Neural cell (in vitro differentiated cells): ENCODE measurements around the gene DPAGT1. TPM values are rescaled to one million over a fixed set of nuclear protein-coding genes. Genes with fewer than 3 reads are reported as not detected.
"Not testable (repeated sequence)": the region's sequence is repeated elsewhere in the genome, so short reads cannot be mapped to it uniquely, and the experiment has no call there.

Experiments
- H2AFZ ChIP-seq: fragments of 200-600, 300-800 bp; sonication (generic), shearing (Covaris generic); 2 replicates; pipeline ENCODE4 v1.6.0; 2014; ENCODE audit warnings: low read depth, mild to moderate bottlenecking, antibody characterized with exemption, low read length, moderate library complexity
- H3F3A ChIP-seq: fragments of 200-600 bp; shearing (Covaris generic); 2 replicates; pipeline ENCODE4 v1.6.1; 2016; ENCODE audit warnings: mild to moderate bottlenecking, moderate library complexity, mixed read lengths, antibody characterized with exemption, low read length; ENCODE audit not compliant: insufficient read depth, poor library complexity, severe bottlenecking
- H3K27ac ChIP-seq: fragments of 200-600, 300-800 bp; sonication (generic), shearing (Covaris generic); 2 replicates; pipeline ENCODE4 v1.5.1; 2014; ENCODE audit warnings: mild to moderate bottlenecking, low read length, moderate library complexity
- H3K27me3 ChIP-seq: fragments of 300-800, 200-600 bp; sonication (generic), shearing (Covaris generic); 2 replicates; pipeline ENCODE4 v1.6.0; 2014; ENCODE audit warnings: mild to moderate bottlenecking, low read depth, low read length, moderate library complexity; ENCODE audit not compliant: insufficient read depth
- H3K36me3 ChIP-seq: fragments of 300-800, 200-600 bp; sonication (generic), shearing (Covaris generic); 2 replicates; pipeline ENCODE4 v1.5.1; 2014; ENCODE audit warnings: mild to moderate bottlenecking, antibody characterized with exemption, low read length, moderate library complexity; ENCODE audit not compliant: insufficient read depth
- H3K4me2 ChIP-seq: fragments of 300-800, 200-600 bp; sonication (generic), shearing (Covaris generic); 2 replicates; pipeline ENCODE4 v1.6.0; 2014; ENCODE audit warnings: mild to moderate bottlenecking, low read length
- H3K4me3 ChIP-seq: fragments of 300-800, 200-600 bp; sonication (generic), shearing (Covaris generic); 2 replicates; pipeline ENCODE4 v1.5.1; 2014; ENCODE audit warnings: mild to moderate bottlenecking, low read length, moderate library complexity
- H3K79me2 ChIP-seq: fragments of 200-600 bp; shearing (Covaris generic); replicated peaks from 2 replicates; pipeline ENCODE4 v1.6.0; 2014; ENCODE audit warnings: mild to moderate bottlenecking, low read length, moderate library complexity; ENCODE audit not compliant: insufficient read depth
- H3K9ac ChIP-seq: fragments of 300-800, 200-600 bp; sonication (generic), shearing (Covaris generic); 2 replicates; pipeline ENCODE4 v1.6.1; 2016; ENCODE audit warnings: mild to moderate bottlenecking, low read length, mixed read lengths
- H3K9me2 ChIP-seq: fragments of 200-600 bp; shearing (Covaris generic); 2 replicates; pipeline ENCODE4 v1.6.1; 2016; ENCODE audit warnings: mild to moderate bottlenecking, low read length, mixed read lengths; ENCODE audit not compliant: insufficient read depth
- H3K9me3 ChIP-seq: fragments of 200-600, 300-800 bp; sonication (generic), shearing (Covaris generic); 2 replicates; pipeline ENCODE4 v1.6.1; 2016; ENCODE audit warnings: mild to moderate bottlenecking, mixed run types, low read length, moderate library complexity, mixed read lengths
- H4K20me1 ChIP-seq: fragments of 200-600 bp; shearing (Covaris generic); 2 replicates; pipeline ENCODE4 v1.6.1; 2016; ENCODE audit warnings: mild to moderate bottlenecking, mixed run types; ENCODE audit not compliant: insufficient read depth
- CTCF ChIP-seq: fragments of 450-650 bp; IDR thresholded peaks from 2 replicates; pipeline ENCODE4 v1.5.1; 2014; ENCODE audit warnings: antibody characterized with exemption, mild to moderate bottlenecking, moderate library complexity; ENCODE audit not compliant: poor library complexity, severe bottlenecking
- EP300 ChIP-seq: fragments of 450-650 bp; conservative IDR thresholded peaks from 2 replicates; pipeline ENCODE4 v1.6.1; 2014; ENCODE audit warnings: antibody characterized with exemption, mild to moderate bottlenecking, moderate library complexity; ENCODE audit not compliant: poor library complexity, severe bottlenecking
- EZH2 ChIP-seq: fragments of 200-600, 300-800 bp; shearing (Covaris generic), sonication (generic); IDR thresholded peaks from 2 replicates; pipeline ENCODE4 v1.6.1; 2014; ENCODE audit warnings: antibody characterized with exemption, low read length, borderline replicate concordance, mild to moderate bottlenecking; ENCODE audit not compliant: insufficient read depth, poor library complexity, severe bottlenecking
- MXI1 ChIP-seq: fragments of 450-650 bp; conservative IDR thresholded peaks from 2 replicates; pipeline ENCODE4 v1.6.1; 2014; ENCODE audit warnings: antibody characterized with exemption, mild to moderate bottlenecking; ENCODE audit not compliant: poor library complexity, severe bottlenecking
- POLR2AphosphoS5 ChIP-seq: IDR thresholded peaks from 2 replicates; pipeline ENCODE4 v1.6.1; 2012
- RAD21 ChIP-seq: fragments of 450-650 bp; conservative IDR thresholded peaks from 2 replicates; pipeline ENCODE4 v1.6.1; 2014; ENCODE audit warnings: antibody characterized with exemption, mild to moderate bottlenecking, moderate library complexity
- REST ChIP-seq: IDR thresholded peaks from 2 replicates; pipeline ENCODE4 v1.6.1; 2012; ENCODE audit warnings: borderline replicate concordance
- SMC3 ChIP-seq: fragments of 450-650 bp; conservative IDR thresholded peaks from 2 replicates; pipeline ENCODE4 v1.6.1; 2014; ENCODE audit warnings: antibody characterized with exemption, mild to moderate bottlenecking, moderate library complexity; ENCODE audit not compliant: poor library complexity
- TAF1 ChIP-seq: IDR thresholded peaks from 2 replicates; pipeline ENCODE4 v1.6.1; 2012; ENCODE audit warnings: low read depth
- polyA plus RNA-seq: library from polyadenylated mRNA; depleted of rRNA; stranded (reverse); fragments of >200 nt; gene quantifications from 2 replicates; pipeline ENCODE4 v1.2.3, GENCODE V29; 2014

Gene DPAGT1
- polyA plus RNA-seq, 1 donor from 2014 or later: 9.8 TPM

- H3K9me3 ChIP-seq, H3K9ac ChIP-seq, H3K4me3 ChIP-seq, H2AFZ ChIP-seq, H3K9me2 ChIP-seq, H4K20me1 ChIP-seq, H3K36me3 ChIP-seq, H3F3A ChIP-seq, H3K27me3 ChIP-seq, H3K27ac ChIP-seq, H3K4me2 ChIP-seq: not testable (repeated sequence)
- peaks cover 12% of the 10 kb centered on the region for H3K79me2 ChIP-seq
Observed at GRCh38 chr11:119059128-119059527, 42.5 kb downstream of the DPAGT1 start.

DNA sequence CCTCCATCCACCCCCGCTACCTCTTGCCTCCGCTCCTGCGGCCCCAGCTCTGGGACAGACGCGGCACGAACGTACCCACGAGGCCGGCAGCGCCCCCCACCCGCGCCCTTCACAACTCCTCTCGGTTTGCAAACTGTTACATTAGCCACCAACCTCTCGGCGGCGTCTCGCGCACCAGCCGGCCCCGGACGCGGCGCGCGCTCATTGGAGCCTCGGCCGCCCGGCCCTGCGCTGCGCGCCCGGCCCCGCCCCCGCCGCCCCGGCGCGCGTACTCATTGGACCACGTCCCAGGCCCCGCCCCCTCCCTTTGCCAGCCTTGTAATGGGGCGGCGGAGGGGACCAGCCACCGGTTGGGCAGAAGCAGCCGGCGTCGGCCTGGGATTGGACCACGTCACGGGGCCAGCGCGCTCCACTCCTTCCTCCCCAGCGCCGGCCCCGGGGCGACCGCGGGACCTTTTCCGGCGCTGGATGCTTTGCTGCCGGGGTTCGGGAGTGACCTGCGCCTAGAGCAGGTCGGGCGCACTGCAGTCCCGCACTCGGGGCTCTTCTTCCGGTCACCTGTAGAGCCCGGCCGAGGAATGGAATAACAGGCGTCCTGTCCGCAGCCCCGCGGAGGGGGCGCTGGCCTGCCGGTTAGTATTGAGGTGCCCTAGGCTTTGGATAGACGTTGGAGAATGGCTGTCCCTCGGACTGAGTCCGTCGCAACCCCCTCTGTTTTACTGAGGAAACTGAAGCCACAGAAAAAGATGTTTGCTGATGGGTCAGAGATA, 44.5 kb downstream of the DPAGT1 start, which contains the start of gene HYOU1:
Gene HYOU1, minus strand, starts transcription at position 206 of the 770 bp plus-strand sequence. CDS start 1,045 bp downstream, outside the sequence.
- TF ChIP-seq SMC3: peak; percentile 22
- peak; percentile 93 for TF ChIP-seq MXI1
- TF ChIP-seq EP300: peak; percentile 20
- no peak for TF ChIP-seq EZH2
- TF ChIP-seq REST: no peak
- TF ChIP-seq RAD21: peak; percentile 19
- TF ChIP-seq CTCF: peak; percentile 53
- TF ChIP-seq POLR2AphosphoS5: peak; percentile 64
- TF ChIP-seq TAF1: peak; percentile 37
- H3K79me2 ChIP-seq: peaks cover 12% of the 10 kb centered on the region
- H3K9ac ChIP-seq: peak within 1 kb of the TSS; percentile 77
- no peaks in the 10 kb centered on the region for H3K9me2 ChIP-seq
- no peaks in the 10 kb centered on the region for H3K9me3 ChIP-seq
- H4K20me1 ChIP-seq: no peaks in the 10 kb centered on the region
- peaks cover 2% of the 10 kb centered on the region for H3K36me3 ChIP-seq
- H3K27me3 ChIP-seq: no peaks in the 10 kb centered on the region
- H2AFZ ChIP-seq: peak within 1 kb of the TSS; percentile 65
- H3K4me2 ChIP-seq: peak within 1 kb of the TSS; percentile 98
- peak within 1 kb of the TSS; percentile 80 for H3K4me3 ChIP-seq
- H3F3A ChIP-seq: no peaks in the 10 kb centered on the region
- H3K27ac ChIP-seq: peak within 1 kb of the TSS; percentile 72
